GM12878 (cell line): ENCODE data around the gene PRCC. TPM values are rescaled to one million over a fixed set of nuclear protein-coding genes. Genes with fewer than 3 reads are reported as not detected.
A peak's percentile ranks its signal among the peaks of the same experiment; 100 is the strongest.

Experiments used
- ATAC-seq: fragments of 200-7000 bp; cut with Tn5 transposase; 3 replicates; pipeline ENCODE4 v1.9.1; 2020; ENCODE audit warnings: mild to moderate bottlenecking, moderate library complexity
- BruUV-seq: library from RNA; stranded (reverse); fragments of 400-500 nt; replicated peaks from 2 replicates; lab custom pipeline; 2021; lab: Mats Ljungman, UMichigan
- CTCF ChIA-PET: fragments of 300-600 bp; sonication (Branson Sonifier 250); formaldehyde crosslinking; extraction: SDS; loops from one replicate; lab custom pipeline; 2021; ENCODE audit warnings: inconsistent platforms; lab: Yijun Ruan, JAX
- POLR2A ChIA-PET: fragments of 350-600 bp; formaldehyde crosslinking; extraction: SDS; loops from one replicate; lab custom pipeline; 2021; ENCODE audit warnings: inconsistent platforms; lab: Charles Lee
- RAD21 ChIA-PET: fragments of 300-600 bp; sonication (Branson Sonifier 250); formaldehyde crosslinking; loops from one replicate; lab custom pipeline; 2023; ENCODE audit warnings: antibody characterized with exemption; ENCODE audit not compliant: unreplicated experiment; lab: Charles Lee
- SMC1A ChIA-PET: fragments of 300-600 bp; sonication (Branson Sonifier 250); formaldehyde crosslinking; loops from one replicate; lab custom pipeline; 2023; ENCODE audit not compliant: unreplicated experiment, uncharacterized antibody; lab: Charles Lee
- DNase-seq: peaks from one replicate; pipeline ENCODE4 v3.0.0-alpha.2; 2011; ENCODE audit warnings: low read depth, low spot score
- FAIRE-seq: peaks from 3 replicates; lab custom pipeline; 2011; peaks lifted over from hg19 to GRCh38; lab: Jason Lieb, UNC
- H2AFZ ChIP-seq: 2 replicates; pipeline ENCODE4 v1.6.0; 2011; ENCODE audit warnings: low read depth, low read length, control low read depth; ENCODE audit not compliant: control insufficient read depth
- H3K27ac ChIP-seq: 2 replicates; pipeline ENCODE4 v1.5.1; 2011; ENCODE audit warnings: control low read depth; ENCODE audit not compliant: control insufficient read depth, insufficient read depth
- H3K27me3 ChIP-seq, 2 experiments: replicated peaks in 1 of 2; 2 replicates each; pipeline versions ENCODE4 v1.6.0 to v1.6.1; 2011; ENCODE audit warnings: low read length in 1 of 2; ENCODE audit not compliant: control insufficient read depth in 2 of 2, insufficient read depth in 2 of 2
- H3K36me3 ChIP-seq, 2 experiments: 2 replicates each; pipeline ENCODE4 v1.5.1; 2011; ENCODE audit warnings: low read length in 1 of 2; ENCODE audit not compliant: control insufficient read depth in 2 of 2, insufficient read depth in 2 of 2
- H3K4me1 ChIP-seq: 2 replicates; pipeline ENCODE4 v1.6.1; 2011; ENCODE audit warnings: mild to moderate bottlenecking, low read length, moderate library complexity, mixed read lengths; ENCODE audit not compliant: control insufficient read depth, insufficient read depth
- H3K4me2 ChIP-seq: 2 replicates; pipeline ENCODE4 v1.6.0; 2011; ENCODE audit warnings: control low read depth; ENCODE audit not compliant: control insufficient read depth, insufficient read depth
- H3K4me3 ChIP-seq: fragments of 200-600 bp; sonication (generic); 2 replicates; pipeline ENCODE4 v1.5.1; 2016
- H3K79me2 ChIP-seq: 2 replicates; pipeline ENCODE4 v1.6.0; 2011; ENCODE audit warnings: low read length; ENCODE audit not compliant: control insufficient read depth, insufficient read depth
- H3K9ac ChIP-seq: 2 replicates; pipeline ENCODE4 v1.8.0; 2011; ENCODE audit warnings: low read length, control low read depth, mixed read lengths; ENCODE audit not compliant: control insufficient read depth, insufficient read depth
- H3K9me3 ChIP-seq: replicated peaks from 3 replicates; pipeline ENCODE4 v1.5.1; 2011; ENCODE audit warnings: mild to moderate bottlenecking, low read length; ENCODE audit not compliant: control insufficient read depth, insufficient read depth
- H4K20me1 ChIP-seq: 2 replicates; pipeline ENCODE4 v1.6.0; 2011; ENCODE audit not compliant: control insufficient read depth, insufficient read depth
- CBX3 ChIP-seq: fragments of 200-600 bp; sonication (generic); IDR thresholded peaks from 2 replicates; pipeline ENCODE4 v1.6.1; 2016; ENCODE audit warnings: low read depth, borderline replicate concordance
- HDGF ChIP-seq: fragments of 450-650 bp; IDR thresholded peaks from 2 replicates; pipeline ENCODE4 v1.6.1; 2016; ENCODE audit warnings: antibody characterized with exemption
- JUND ChIP-seq: IDR thresholded peaks from 2 replicates; pipeline ENCODE4 v1.6.1; 2012; ENCODE audit warnings: low read depth, mild to moderate bottlenecking, low read length, improper control_type of control experiment, moderate library complexity
- KAT2A ChIP-seq: conservative IDR thresholded peaks from 2 replicates; pipeline ENCODE4 v1.6.1; 2011; ENCODE audit warnings: low read depth, low read length; ENCODE audit not compliant: control insufficient read depth
- KLF5 ChIP-seq: fragments of 450-650 bp; IDR thresholded peaks from 2 replicates; pipeline ENCODE4 v1.6.1; 2014; ENCODE audit warnings: mild to moderate bottlenecking; ENCODE audit not compliant: partially characterized antibody
- RBBP5 ChIP-seq: fragments of 200-600 bp; sonication (generic); conservative IDR thresholded peaks from 2 replicates; pipeline ENCODE4 v1.6.1; 2016
- RFX5 ChIP-seq: IDR thresholded peaks from 2 replicates; pipeline ENCODE4 v1.6.1; 2011; ENCODE audit warnings: low read depth, low read length, improper control_type of control experiment
- STAT1 ChIP-seq: fragments of 450-650 bp; conservative IDR thresholded peaks from 2 replicates; pipeline ENCODE4 v1.6.1; 2014; ENCODE audit warnings: antibody characterized with exemption, mild to moderate bottlenecking
- WGBS: methylation state at CpG from one replicate; pipeline ENCODE4 v1.1.6; 2016; ENCODE audit warnings: low lambda C conversion rate; ENCODE audit not compliant: insufficient replicate concordance, insufficient coverage; ENCODE audit errors: missing lambda C conversion rate; 5-methylcytosine and 5-hydroxymethylcytosine counted together
- in situ Hi-C: fragments of 300-500 bp; cut with MboI; formaldehyde crosslinking; loops from 9 replicates; pipeline ENCODE4 v1.14.3; 2018; ENCODE audit warnings: mixed read lengths
- intact Hi-C: fragments of 100-400 bp; cut with micrococcal nuclease; formaldehyde crosslinking; loops from one replicate; pipeline ENCODE4 v1.14.2; 2022; ENCODE audit not compliant: unreplicated experiment
- polyA plus RNA-seq, 11 experiments: library from polyadenylated mRNA; depleted of rRNA in 4 of 11; unstranded in 6 of 11; stranded (reverse) in 5 of 11; fragments of >200 nt; fragmentation: Nextera tagmentation in 4 of 11; fragmentation: Illumina TruSeq in 1 of 11; extraction: Ambion mirVana in 4 of 11; extraction: Trizol in 1 of 11; gene quantifications; 1 replicate in 1 of 11; 2 replicates in 10 of 11; pipeline versions ENCODE4 v1.2.1 to v1.2.3, GENCODE V29; 2011 to 2016; ENCODE audit warnings: inconsistent platforms in 2 of 11, missing spikeins in 2 of 11, low read depth in 1 of 11
- total RNA-seq, 4 experiments: library from RNA; depleted of rRNA in 3 of 4; stranded (reverse); fragments of >200 nt in 3 of 4; fragmentation: Illumina TruSeq in 1 of 4; extraction: Trizol in 1 of 4; gene quantifications; 2 replicates each; pipeline versions ENCODE4 v1.2.1 to v1.2.3, GENCODE V29; 2013 to 2021
- TF ChIP-seq, protein P1 (sequence below): IDR thresholded peaks from 2 replicates; pipeline ENCODE4 v1.6.1; 2012; ENCODE audit warnings: mild to moderate bottlenecking, low read depth, low read length

Gene PRCC
- total and polyA plus RNA-seq, 10 of the 15 experiments (the other 5 are each of a cell fraction or from before 2014, with no cell fraction given), result 23.8 to 132 (median 63.1) TPM

DNA sequence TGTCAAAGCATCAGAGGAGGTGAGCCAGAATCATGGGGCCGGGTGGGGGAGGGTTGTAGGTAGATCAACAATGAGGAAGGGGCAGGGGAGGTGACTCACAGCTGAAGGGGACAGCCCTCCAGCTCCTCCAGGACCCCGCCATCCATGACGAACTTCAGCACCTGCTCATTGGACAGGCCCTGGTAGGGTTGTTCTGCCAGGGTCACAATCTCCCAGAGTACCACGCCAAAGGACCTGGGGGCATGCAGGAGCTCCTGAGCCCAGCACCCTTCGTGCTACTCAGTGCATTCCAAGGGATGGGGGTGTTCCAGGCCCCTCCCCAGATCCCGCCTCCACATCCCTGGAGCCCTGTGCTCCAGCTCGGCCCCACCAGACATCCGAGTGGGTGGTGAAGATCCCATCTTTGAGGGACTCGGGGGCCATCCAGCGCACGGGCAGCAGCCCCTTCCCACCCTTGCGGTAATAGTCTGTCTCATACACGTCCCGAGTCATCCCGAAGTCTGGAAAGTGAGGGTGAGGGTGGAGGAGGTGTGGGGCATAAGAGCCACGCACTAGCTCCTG lies 74.0 kb downstream of the PRCC start:
- DNase-seq, result no peak
- ChIA-PET RAD21 (interaction anchor here (1.4 kb wide), 2 partner anchors 19 to 43 kb away, joined by 4 to 7 read pairs; partner anchors contain the start of gene NTRK1), CTCF (interaction anchor here (0.7 to 6.9 kb wide), 4 partner anchors 18 to 151 kb away, joined by 3 to 248 read pairs (median 3); partner anchors contain the start of genes INSRR and NTRK1), POLR2A (interaction anchor here (0.7 to 1.0 kb wide), 2 partner anchors 47 to 100 kb away, joined by 3 read pairs; no protein-coding TSS in a partner anchor), SMC1A (interaction anchor here (0.5 to 6.8 kb wide), 2 partner anchors 17 to 238 kb away, joined by 3 to 123 read pairs; partner anchors contain the start of genes INSRR and NTRK1)
- no peak for FAIRE-seq
- Histone ChIP-seq H3K4me1 (peaks cover 13% of the 10 kb centered on the region), H3K27me3 (peaks cover 0 to 3% of the 10 kb centered on the region in 2 experiments; a peak in 3 of 4 replicates), H3K36me3 (no peaks in the 10 kb centered on the region), H3K79me2 (no peaks in the 10 kb centered on the region), H3K9ac (no peak overlapping the region), H3K9me3 (no peaks in the 10 kb centered on the region), H3K4me2 (no peak overlapping the region), H2AFZ (no peak overlapping the region), H3K27ac (no peak overlapping the region), H4K20me1 (0 out of 2 replicates have a peak, but pooled peaks cover 2% of the 10 kb centered on the region), H3K4me3 (no peak overlapping the region)
- intact Hi-C loops, result no loop called here
- TF ChIP-seq RFX5 (no peak), JUND (no peak), KAT2A (no peak), KLF5 (no peak), RBBP5 (no peak), STAT1 (no peak), HDGF (no peak), CBX3 (no peak)
- TF ChIP-seq, protein P1, sequence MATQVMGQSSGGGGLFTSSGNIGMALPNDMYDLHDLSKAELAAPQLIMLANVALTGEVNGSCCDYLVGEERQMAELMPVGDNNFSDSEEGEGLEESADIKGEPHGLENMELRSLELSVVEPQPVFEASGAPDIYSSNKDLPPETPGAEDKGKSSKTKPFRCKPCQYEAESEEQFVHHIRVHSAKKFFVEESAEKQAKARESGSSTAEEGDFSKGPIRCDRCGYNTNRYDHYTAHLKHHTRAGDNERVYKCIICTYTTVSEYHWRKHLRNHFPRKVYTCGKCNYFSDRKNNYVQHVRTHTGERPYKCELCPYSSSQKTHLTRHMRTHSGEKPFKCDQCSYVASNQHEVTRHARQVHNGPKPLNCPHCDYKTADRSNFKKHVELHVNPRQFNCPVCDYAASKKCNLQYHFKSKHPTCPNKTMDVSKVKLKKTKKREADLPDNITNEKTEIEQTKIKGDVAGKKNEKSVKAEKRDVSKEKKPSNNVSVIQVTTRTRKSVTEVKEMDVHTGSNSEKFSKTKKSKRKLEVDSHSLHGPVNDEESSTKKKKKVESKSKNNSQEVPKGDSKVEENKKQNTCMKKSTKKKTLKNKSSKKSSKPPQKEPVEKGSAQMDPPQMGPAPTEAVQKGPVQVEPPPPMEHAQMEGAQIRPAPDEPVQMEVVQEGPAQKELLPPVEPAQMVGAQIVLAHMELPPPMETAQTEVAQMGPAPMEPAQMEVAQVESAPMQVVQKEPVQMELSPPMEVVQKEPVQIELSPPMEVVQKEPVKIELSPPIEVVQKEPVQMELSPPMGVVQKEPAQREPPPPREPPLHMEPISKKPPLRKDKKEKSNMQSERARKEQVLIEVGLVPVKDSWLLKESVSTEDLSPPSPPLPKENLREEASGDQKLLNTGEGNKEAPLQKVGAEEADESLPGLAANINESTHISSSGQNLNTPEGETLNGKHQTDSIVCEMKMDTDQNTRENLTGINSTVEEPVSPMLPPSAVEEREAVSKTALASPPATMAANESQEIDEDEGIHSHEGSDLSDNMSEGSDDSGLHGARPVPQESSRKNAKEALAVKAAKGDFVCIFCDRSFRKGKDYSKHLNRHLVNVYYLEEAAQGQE, result peak; percentile 62; the same call in 1 of the 2 replicates
- 34% methylated on average over 15 of the region's 16 CpGs for WGBS
- ATAC-seq, result no peak
- no TSS peak for BruUV-seq
- in situ Hi-C loops, result no loop called here
